ENCODE data around the gene EDDM3A.

Gene EDDM3A

DNA sequence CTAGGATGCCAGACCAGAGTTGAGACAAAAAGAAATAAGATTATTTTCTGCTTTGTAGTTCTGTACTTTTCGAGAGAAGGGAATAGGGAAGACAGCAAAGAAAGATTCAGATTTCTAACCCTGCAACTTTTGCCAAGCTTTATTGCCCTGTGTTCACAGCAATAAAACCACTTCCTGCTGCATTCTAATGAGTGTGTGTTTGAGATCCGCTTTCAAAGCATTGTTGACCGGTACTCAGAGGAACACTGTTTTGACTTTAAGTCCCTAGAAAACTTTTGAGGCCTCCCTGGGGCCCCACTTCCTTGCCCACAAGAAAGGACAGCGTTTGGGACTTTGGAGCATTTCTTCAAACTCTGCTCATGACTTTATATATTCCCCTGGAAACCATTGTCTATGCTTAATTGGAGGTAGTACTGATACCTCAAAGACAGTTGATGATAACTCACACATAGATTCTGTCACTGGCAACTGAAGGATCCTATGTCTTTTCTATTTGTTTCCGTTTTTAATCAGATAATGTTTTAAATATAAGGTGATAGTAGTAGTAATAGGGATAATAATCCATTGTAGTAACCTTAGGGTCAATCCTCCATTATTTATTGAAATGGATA is 36.7 kb downstream of the EDDM3A start:
- in situ Hi-C loops (cut with MboI; ENCODE audit: low sequenced_read_pairs), result no loop called here

DNA sequence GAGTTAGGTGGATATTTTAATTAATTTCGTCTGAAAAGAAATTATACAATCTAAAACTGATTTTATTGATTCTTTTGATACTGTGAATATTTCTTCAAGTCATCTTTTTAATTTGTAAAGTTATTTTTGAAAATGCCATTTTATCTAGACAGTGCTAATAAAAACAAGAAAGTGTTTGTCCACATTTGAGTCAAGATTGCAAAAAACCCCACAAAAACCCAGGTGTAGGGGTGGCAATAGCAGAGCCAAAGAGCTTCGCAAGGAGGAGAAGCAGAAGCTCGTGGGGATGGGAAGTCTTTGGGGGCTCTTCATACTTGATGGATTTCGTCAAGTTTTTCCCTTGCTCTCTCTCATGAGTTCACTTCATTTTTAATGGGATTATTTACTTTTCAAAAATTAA is 41.3 kb downstream of the EDDM3A start:
- in situ Hi-C loops (cut with MboI; ENCODE audit: low sequenced_read_pairs), result no loop called here

DNA sequence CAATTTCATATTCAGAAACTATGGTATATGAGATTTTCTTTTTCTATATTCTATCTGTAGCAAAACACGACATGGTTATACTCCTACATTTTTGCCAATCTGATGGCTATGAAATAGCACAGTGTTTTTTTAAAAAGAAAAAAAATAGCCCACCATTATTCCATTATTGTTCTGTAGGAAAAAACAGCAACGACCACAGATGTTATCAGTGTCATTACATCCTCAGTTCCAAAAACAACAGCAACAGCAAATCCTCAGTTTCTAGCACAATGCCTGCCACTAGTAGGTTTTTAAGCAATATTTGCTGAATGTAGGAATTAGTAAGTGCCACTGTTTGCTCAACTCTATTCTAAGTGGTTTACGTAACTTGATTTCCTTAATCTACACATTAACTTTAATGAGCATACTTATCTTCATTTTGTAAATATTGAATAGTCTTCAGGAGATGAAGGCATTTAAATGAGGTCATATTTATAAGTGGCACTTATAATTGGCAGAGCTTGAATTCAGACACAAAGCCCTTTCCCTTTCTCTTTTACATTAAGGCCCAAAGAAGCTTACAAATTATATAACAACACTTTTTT is 43.6 kb downstream of the EDDM3A start:
- in situ Hi-C loops (cut with MboI; ENCODE audit: low sequenced_read_pairs), result no loop called here

DNA sequence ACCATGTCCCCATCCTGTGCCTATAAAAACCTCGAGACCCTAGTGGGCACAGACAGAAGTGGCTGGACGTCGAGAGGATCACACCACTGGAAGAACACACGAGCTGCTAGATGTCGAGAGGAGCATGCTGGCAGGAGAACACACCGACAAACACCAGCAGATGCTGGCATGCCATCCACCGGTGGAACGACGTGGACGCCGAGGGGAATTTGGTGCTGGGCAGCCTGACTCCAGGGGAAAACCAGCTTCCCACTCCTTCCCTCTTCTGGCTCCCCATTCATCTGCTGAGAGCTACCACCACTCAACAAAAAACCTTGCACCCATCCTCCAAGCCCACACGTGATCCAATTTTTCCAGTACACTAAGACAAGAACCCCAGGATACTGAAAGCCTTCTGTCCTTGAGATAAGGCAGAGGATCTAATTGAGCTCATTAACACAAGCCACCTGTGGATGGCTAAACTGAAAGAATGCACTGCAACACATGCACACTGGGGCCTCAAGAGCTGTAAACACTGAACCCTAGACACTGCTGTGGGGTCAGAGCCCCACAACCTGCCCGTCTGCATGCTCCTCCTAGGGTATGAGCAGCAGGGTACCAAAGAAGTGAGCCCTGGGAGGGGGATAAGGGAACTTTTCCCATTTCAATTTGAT is 44.9 kb downstream of the EDDM3A start:
- in situ Hi-C loops (cut with MboI; ENCODE audit: low sequenced_read_pairs), result no loop called here

DNA sequence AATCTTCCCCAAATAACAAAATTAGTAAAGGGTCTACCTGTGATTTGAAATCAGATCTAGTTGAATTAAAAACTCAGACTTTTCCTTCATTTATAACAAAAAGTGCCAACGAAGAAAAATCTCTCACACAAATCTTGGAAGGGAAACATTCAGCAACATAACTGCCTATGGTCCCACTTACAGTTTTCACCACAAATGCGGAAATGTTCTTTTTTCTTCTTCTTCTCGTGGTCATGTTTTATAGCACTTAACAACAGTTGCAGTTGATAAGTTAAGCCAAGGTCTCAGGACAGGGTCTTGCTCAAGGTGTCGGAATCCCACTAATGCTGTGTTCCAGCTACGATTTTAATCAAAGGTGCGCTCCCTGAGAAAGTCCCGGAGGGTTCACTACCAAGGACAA is 45.5 kb downstream of the EDDM3A start:
- in situ Hi-C loops (cut with MboI; ENCODE audit: low sequenced_read_pairs), result no loop called here

DNA sequence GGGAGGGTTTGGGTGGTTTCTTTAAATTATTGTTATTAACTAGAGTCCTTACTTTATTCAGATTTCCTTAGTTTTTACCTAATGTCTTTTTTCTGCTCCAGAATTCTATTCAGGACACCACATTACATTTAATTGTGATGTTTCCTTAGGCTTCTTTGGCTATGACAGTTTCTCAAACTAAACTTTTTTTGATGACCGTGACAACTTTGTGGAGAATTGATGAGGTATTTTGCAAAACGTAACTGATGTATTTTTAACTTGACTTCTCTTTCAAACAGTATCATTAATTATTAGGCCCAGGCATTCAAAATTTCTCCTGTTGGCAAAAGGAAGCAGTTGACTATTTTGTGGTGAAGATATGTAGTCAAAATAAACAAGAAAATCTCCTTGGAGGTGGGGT is 45.9 kb downstream of the EDDM3A start:
- in situ Hi-C loops (cut with MboI; ENCODE audit: low sequenced_read_pairs), result no loop called here

DNA sequence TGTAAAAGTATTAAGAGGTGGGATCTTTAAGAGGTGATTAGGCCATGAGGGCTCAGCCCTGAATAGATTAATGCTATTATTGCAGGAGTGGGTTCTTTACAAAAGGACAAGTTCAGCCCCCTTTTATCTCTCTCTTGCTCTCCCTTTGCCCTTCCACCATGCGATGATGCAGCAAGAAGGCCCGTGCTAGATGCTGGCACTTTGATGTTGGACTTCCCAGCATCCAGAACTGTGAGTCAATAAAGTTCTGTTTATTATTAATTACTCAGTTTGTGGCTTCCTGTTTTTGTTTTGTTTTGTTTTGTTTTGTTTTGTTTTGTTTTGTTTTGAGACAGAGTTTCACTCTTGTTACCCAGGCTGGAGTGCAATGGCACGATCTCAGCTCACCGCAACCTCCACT is 46.9 kb downstream of the EDDM3A start:
- in situ Hi-C loops (cut with MboI; ENCODE audit: low sequenced_read_pairs), result no loop called here

DNA sequence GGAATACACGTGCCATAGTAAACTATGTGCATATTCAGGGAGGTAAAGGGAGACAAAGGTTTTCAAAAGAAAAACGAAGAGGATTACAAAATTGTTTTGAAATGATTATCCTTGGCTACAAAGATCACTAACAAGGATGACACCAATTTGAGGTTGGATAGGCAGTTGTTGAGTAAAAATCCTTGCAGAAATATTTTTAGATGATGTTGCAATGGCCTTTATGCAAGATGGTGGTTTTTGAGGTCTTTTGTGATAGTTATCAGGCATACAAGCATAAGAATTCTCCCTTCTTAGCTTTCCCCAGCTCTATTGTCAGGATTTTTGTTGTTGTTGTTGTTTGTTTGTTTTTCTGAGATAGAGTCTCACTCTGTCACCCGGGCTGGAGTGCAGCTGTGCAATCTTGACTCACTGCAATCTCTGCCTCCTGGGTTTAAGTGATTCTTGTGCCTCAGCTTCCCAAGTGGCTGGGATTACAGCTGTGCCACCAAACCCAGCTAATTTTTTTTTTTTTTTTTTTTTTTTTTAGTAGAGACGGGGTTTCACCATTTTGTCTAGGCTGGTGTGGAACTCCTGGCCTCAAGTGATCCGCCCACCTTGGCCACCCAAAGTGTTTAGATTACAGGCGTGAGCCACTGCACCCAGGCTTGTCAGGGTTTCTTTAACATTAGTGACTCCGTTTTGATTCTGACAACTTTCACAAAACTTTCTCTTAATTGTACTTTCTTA is 49.1 kb downstream of the EDDM3A start:
- in situ Hi-C loops (cut with MboI; ENCODE audit: low sequenced_read_pairs), result no loop called here

DNA sequence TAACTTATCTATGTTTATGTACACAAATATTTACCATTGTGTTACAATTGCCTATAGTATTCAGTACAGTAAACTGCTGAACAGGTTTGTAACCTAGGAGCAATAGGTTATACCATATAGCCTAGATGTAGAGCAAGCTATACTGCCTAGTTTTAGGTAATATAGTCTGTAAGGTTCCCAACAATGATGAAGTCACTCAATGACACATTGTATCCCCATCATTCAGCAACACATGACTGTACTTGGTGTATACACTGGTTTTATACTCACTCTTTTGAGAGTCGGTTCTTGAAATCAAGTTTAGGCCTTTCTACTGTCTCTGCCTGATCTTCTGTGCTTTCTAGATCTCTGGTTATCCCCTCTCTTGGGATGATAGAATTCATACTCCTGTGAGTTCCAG is 51.5 kb downstream of the EDDM3A start:
- in situ Hi-C loops (cut with MboI; ENCODE audit: low sequenced_read_pairs), result no loop called here
